Measurements from ENCODE around the gene SYCP3.

The SYCP3 gene

DNA sequence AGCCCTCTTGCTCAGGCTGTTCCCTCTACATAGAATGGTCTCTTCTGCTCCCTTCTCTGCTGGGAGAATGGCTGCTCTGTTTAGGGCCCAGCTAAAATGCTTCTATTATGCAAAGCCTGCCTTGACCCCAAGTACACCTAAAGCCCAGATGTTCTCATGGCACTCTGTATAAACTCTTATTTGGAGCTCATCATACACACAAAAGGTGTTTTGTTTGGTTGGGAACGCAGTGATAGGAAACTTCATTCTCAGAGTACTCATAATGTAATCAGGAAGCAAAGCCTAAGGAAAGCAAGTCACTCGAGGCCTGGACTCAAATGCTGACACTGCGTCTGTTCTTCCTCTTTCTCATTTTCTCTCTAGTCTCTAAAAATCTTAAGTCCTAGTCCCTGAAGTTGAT is 38.2 kb upstream of the SYCP3 start:
- Histone ChIP-seq H3K4me3 (replicated peaks; ENCODE audit: low read depth, low read length) (no peak overlapping the region), H3K36me3 (ENCODE audit: control insufficient read depth, insufficient read depth, low read length) (peaks cover 3% of the 10 kb centered on the region; the same call in 1 of the 2 replicates), H3K27me3 (replicated peaks; ENCODE audit: control insufficient read depth, insufficient read depth, low read length) (no peaks in the 10 kb centered on the region)
- TF ChIP-seq, protein P1, sequence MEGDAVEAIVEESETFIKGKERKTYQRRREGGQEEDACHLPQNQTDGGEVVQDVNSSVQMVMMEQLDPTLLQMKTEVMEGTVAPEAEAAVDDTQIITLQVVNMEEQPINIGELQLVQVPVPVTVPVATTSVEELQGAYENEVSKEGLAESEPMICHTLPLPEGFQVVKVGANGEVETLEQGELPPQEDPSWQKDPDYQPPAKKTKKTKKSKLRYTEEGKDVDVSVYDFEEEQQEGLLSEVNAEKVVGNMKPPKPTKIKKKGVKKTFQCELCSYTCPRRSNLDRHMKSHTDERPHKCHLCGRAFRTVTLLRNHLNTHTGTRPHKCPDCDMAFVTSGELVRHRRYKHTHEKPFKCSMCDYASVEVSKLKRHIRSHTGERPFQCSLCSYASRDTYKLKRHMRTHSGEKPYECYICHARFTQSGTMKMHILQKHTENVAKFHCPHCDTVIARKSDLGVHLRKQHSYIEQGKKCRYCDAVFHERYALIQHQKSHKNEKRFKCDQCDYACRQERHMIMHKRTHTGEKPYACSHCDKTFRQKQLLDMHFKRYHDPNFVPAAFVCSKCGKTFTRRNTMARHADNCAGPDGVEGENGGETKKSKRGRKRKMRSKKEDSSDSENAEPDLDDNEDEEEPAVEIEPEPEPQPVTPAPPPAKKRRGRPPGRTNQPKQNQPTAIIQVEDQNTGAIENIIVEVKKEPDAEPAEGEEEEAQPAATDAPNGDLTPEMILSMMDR (IDR thresholded peaks at IDR 0.05; ENCODE audit: insufficient read depth, low read length, poor library complexity, severe bottlenecking) = no peak
- DNase-seq (ENCODE audit: extremely low read depth, insufficient read length) = no peak

DNA sequence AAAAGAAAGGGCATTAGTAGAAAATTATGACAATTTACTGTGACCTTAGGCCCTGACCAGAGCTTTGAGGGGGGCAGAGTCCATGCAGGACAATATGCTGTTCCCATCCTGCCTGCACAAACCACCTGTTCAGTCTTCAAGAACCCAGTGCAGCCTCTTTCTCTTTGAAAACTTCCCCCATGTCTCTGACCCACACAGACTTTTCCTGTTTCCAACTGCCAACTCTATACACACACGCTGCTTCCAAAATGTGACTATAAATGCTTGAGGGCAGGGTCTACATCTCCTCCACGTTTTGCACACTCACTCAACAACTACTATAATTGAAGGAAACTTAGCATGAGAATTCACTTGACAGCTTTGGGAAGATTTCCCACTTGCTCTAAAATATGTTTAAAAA is 36.6 kb upstream of the SYCP3 start:
- TF ChIP-seq, protein P1 (IDR thresholded peaks at IDR 0.05; ENCODE audit: insufficient read depth, low read length, poor library complexity, severe bottlenecking) = no peak
- H3K27me3 ChIP-seq (replicated peaks; ENCODE audit: control insufficient read depth, insufficient read depth, low read length) = no peaks in the 10 kb centered on the region
- peaks cover 3% of the 10 kb centered on the region; the same call in 1 of the 2 replicates for H3K36me3 ChIP-seq (ENCODE audit: control insufficient read depth, insufficient read depth, low read length)
- no peak for DNase-seq (ENCODE audit: extremely low read depth, insufficient read length)
- H3K4me3 ChIP-seq (replicated peaks; ENCODE audit: low read depth, low read length) = no peak overlapping the region

DNA sequence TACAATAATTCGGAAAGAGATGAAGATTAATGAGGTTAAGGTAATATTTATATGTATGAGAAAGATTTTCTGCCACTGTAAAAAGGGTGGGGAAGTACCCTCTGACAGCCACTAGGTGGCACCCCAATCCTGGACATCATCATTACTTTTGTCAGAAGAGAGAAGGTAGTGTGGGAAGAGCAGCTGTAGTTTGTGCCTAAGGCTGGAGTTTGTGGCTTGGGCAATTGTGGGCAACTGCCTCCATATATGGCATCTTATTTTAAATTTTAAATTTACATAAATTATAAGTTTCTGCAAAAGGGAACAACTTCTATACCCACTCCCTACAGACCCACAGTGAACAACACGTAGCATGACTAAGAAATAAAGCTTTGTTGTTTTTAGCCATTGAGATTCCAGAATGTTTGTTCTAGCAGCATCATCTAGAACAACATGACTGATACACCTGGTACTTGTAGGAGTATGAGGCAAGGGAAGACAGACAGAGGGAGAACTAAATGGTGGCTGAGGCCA is 34.4 kb upstream of the SYCP3 start:
- no peaks in the 10 kb centered on the region for H3K27me3 ChIP-seq (replicated peaks; ENCODE audit: control insufficient read depth, insufficient read depth, low read length)
- no peak overlapping the region for H3K4me3 ChIP-seq (replicated peaks; ENCODE audit: low read depth, low read length)
- TF ChIP-seq, protein P1 (IDR thresholded peaks at IDR 0.05; ENCODE audit: insufficient read depth, low read length, poor library complexity, severe bottlenecking) = peak; percentile 73
- DNase-seq (ENCODE audit: extremely low read depth, insufficient read length) = peak; percentile 23
- peaks cover 4% of the 10 kb centered on the region for H3K36me3 ChIP-seq (ENCODE audit: control insufficient read depth, insufficient read depth, low read length)

DNA sequence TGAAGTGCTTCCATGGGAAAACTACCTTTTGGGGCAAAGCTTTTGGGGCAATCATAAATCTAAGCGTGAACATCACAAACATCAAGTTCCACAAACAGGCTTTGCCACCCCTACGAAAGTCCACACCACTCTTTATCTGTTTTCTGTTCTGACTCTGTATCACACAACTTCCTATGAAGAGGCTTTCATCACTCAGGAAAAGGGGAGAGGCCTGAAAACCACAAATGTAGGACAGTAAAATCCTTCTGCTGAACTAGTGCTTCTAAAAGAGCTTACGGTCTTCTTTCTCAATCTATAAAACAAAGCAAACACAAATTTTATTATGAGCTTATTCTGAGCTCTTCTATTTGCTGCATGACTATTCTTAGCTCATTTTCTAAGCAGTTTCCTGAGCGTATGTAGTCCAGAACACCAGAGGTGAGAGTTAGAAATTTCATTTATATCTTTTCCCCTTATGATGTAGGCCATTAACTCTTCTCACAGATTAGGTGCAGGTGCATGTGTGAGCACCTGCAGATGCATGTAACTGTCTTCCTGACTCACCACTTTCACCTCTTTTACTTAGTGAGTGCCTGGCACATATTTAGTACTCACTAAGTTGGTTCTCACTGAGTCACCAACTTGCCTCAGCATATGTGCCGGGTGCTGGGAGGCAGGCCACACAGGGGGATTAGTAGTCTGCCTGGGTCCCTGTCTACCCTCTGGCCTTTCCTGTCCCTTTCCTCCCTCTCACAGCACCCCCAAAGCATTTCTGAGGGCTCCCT is 32.9 kb upstream of the SYCP3 start:
- no peak overlapping the region for H3K4me3 ChIP-seq (replicated peaks; ENCODE audit: low read depth, low read length)
- no peak for DNase-seq (ENCODE audit: extremely low read depth, insufficient read length)

DNA sequence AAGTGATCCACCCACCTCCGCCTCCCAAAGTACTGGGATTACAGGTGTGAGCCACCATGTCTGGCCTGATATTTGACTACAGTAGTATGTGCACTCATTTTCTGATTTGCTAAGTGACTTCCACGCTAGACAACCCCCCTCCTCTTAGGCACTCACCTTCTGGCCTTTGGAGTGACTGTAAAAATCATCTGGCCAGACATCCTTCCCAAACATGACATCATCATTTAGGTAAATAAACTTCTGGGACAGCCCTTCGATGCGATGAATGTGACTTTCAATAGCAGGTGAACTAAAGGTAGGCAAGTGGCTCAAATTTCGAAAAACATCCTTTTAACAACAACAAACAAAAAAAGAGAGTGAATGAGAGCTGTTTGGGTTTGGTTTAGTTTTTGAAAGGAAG is 30.6 kb upstream of the SYCP3 start:
- TF ChIP-seq, protein P1 (IDR thresholded peaks at IDR 0.05; ENCODE audit: insufficient read depth, low read length, poor library complexity, severe bottlenecking) = no peak
- DNase-seq (ENCODE audit: extremely low read depth, insufficient read length) = no peak
- H3K27me3 ChIP-seq (replicated peaks; ENCODE audit: control insufficient read depth, insufficient read depth, low read length) = no peaks in the 10 kb centered on the region
- no peak overlapping the region for H3K4me3 ChIP-seq (replicated peaks; ENCODE audit: low read depth, low read length)
- H3K36me3 ChIP-seq (ENCODE audit: control insufficient read depth, insufficient read depth, low read length) = peaks cover 1% of the 10 kb centered on the region

More for the DNA sequence above, 32.9 kb upstream of the SYCP3 start:
- Histone ChIP-seq H3K27me3 (replicated peaks; ENCODE audit: control insufficient read depth, insufficient read depth, low read length) (no peaks in the 10 kb centered on the region), H3K36me3 (ENCODE audit: control insufficient read depth, insufficient read depth, low read length) (peaks cover 4% of the 10 kb centered on the region)
- TF ChIP-seq, protein P1 (IDR thresholded peaks at IDR 0.05; ENCODE audit: insufficient read depth, low read length, poor library complexity, severe bottlenecking) = no peak
